ENCODE results near the gene AOAH.
"Not testable (repeated sequence)": the region's sequence is repeated elsewhere in the genome, so short reads cannot be mapped to it uniquely, and the experiment has no call there.

AOAH gene

GRCh38 chr7:36654436-36654835 lies 69.9 kb downstream of the AOAH start:
- no peak for DNase-seq

- DNase-seq, result no peak
Measured at GRCh38 chr7:36653663-36654355, 70.5 kb downstream of the AOAH start.

- no peak for DNase-seq
Measured at GRCh38 chr7:36653008-36653662, 71.2 kb downstream of the AOAH start.

GRCh38 chr7:36652431-36652830 lies 71.9 kb downstream of the AOAH start:
- no peak for DNase-seq

GRCh38 chr7:36651404-36651803 lies 72.9 kb downstream of the AOAH start:
- DNase-seq, result no peak

- DNase-seq, result no peak
Measured at GRCh38 chr7:36650766-36651312, 73.5 kb downstream of the AOAH start.

GRCh38 chr7:36650320-36650719 lies 74.0 kb downstream of the AOAH start:
- no peak for DNase-seq

GRCh38 chr7:36649319-36649718 lies 75.0 kb downstream of the AOAH start:
- not testable (repeated sequence) for DNase-seq

- DNase-seq, result no peak
Measured at GRCh38 chr7:36648441-36648840, 75.9 kb downstream of the AOAH start.

- no peak for DNase-seq
Measured at GRCh38 chr7:36644625-36645422, 79.5 kb downstream of the AOAH start.

- DNase-seq, result no peak
Measured at GRCh38 chr7:36642414-36642813, 81.9 kb downstream of the AOAH start.

GRCh38 chr7:36642010-36642409 lies 82.3 kb downstream of the AOAH start:
- no peak for DNase-seq

- DNase-seq, result no peak
Measured at GRCh38 chr7:36640682-36641081, 83.6 kb downstream of the AOAH start.

GRCh38 chr7:36639826-36640225 lies 84.5 kb downstream of the AOAH start:
- no peak for DNase-seq

GRCh38 chr7:36638586-36639263 lies 85.6 kb downstream of the AOAH start:
- DNase-seq, result no peak

- no peak for DNase-seq
Measured at GRCh38 chr7:36638140-36638539, 86.2 kb downstream of the AOAH start.

GRCh38 chr7:36637417-36637816 lies 86.9 kb downstream of the AOAH start:
- no peak for DNase-seq

GRCh38 chr7:36636126-36636525 lies 88.2 kb downstream of the AOAH start:
- no peak for DNase-seq

GRCh38 chr7:36635091-36635490 lies 89.2 kb downstream of the AOAH start:
- no peak for DNase-seq

GRCh38 chr7:36633377-36633776 lies 90.9 kb downstream of the AOAH start:
- DNase-seq, result no peak

GRCh38 chr7:36630112-36630650 lies 94.1 kb downstream of the AOAH start:
- no peak for DNase-seq

- DNase-seq, result no peak
Measured at GRCh38 chr7:36629351-36629750, 94.9 kb downstream of the AOAH start.

GRCh38 chr7:36627836-36628235 lies 96.5 kb downstream of the AOAH start:
- DNase-seq, result no peak

Measured in DMS53 (cell line).